Cardiac fibroblast (primary cell): ENCODE data around the gene NUDT1.

Experiments
- DNase-seq, 2 donors: peaks; one replicate each; pipeline versions ENCODE4 v3.0.0 to v3.0.0-alpha.2; 2010; ENCODE audit warnings: low read depth in 2 of 2
- H3K4me3 ChIP-seq, 2 donors: replicated peaks in 1 of 2; 1 replicate in 1 of 2; 2 replicates in 1 of 2; pipeline ENCODE4 v1.5.1; 2011; ENCODE audit warnings: low read depth in 2 of 2, low read length in 2 of 2, mild to moderate bottlenecking in 2 of 2, moderate library complexity in 1 of 2
- TF ChIP-seq, protein P1 (sequence below): IDR thresholded peaks from one replicate; pipeline ENCODE4 v1.5.1; 2011; ENCODE audit warnings: low read depth, mild to moderate bottlenecking, low read length, inconsistent platforms

The NUDT1 gene

GRCh38 chr7:2222516-2222915 lies 19.5 kb upstream of the NUDT1 start:
- H3K4me3 ChIP-seq = no peak overlapping the region
- DNase-seq = no peak
- TF ChIP-seq, protein P1, sequence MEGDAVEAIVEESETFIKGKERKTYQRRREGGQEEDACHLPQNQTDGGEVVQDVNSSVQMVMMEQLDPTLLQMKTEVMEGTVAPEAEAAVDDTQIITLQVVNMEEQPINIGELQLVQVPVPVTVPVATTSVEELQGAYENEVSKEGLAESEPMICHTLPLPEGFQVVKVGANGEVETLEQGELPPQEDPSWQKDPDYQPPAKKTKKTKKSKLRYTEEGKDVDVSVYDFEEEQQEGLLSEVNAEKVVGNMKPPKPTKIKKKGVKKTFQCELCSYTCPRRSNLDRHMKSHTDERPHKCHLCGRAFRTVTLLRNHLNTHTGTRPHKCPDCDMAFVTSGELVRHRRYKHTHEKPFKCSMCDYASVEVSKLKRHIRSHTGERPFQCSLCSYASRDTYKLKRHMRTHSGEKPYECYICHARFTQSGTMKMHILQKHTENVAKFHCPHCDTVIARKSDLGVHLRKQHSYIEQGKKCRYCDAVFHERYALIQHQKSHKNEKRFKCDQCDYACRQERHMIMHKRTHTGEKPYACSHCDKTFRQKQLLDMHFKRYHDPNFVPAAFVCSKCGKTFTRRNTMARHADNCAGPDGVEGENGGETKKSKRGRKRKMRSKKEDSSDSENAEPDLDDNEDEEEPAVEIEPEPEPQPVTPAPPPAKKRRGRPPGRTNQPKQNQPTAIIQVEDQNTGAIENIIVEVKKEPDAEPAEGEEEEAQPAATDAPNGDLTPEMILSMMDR = no peak

GRCh38 chr7:2223321-2223720 lies 18.7 kb upstream of the NUDT1 start:
- no peak overlapping the region for H3K4me3 ChIP-seq
- no peak for DNase-seq
- TF ChIP-seq, protein P1 = no peak

- H3K4me3 ChIP-seq = no peak overlapping the region
- TF ChIP-seq, protein P1 = no peak
- DNase-seq = no peak
Measured at GRCh38 chr7:2224491-2224928, 17.5 kb upstream of the NUDT1 start.

GRCh38 chr7:2224934-2225333 lies 17.1 kb upstream of the NUDT1 start:
- TF ChIP-seq, protein P1 = no peak
- no peak overlapping the region for H3K4me3 ChIP-seq
- DNase-seq = no peak

GRCh38 chr7:2225336-2225735 lies 16.7 kb upstream of the NUDT1 start:
- DNase-seq = no peak
- TF ChIP-seq, protein P1 = no peak
- no peak overlapping the region for H3K4me3 ChIP-seq

- TF ChIP-seq, protein P1 = no peak
- no peak overlapping the region for H3K4me3 ChIP-seq
- DNase-seq = no peak
Measured at GRCh38 chr7:2225830-2226229, 16.2 kb upstream of the NUDT1 start.

DNA sequence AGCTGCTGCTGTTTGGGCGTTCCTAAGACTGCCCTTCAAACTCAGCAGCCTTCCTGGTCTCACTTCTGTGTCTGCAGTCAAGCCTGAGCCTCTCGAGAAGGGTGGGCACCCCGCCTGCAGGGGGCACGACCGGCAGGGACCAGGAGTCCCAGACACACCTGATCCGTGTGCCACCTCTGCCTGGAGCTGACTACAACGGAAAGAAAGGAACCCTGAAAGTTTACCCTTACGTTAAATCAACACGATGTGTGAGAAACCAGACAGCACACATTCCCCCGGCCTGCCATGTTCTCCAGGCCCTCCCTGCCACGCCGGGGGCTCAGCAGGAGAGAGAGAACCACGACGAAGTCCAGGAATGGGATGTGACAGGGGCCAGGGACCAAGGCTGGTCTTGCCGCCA lies 14.3 kb upstream of the NUDT1 start:
- H3K4me3 ChIP-seq = no peak overlapping the region
- DNase-seq = no peak
- TF ChIP-seq, protein P1 = no peak
